Naive thymus-derived CD4-positive, alpha-beta T cell (primary cell): Measurements from ENCODE around the gene MAGI2. TPM values are rescaled to one million over a fixed set of nuclear protein-coding genes. Genes with fewer than 3 reads are reported as not detected.
"Not testable (repeated sequence)": the region's sequence is repeated elsewhere in the genome, so short reads cannot be mapped to it uniquely, and the experiment has no call there.

Experiments used
- ATAC-seq: fragments of 150-1000 bp; cut with Tn5 transposase; 2 replicates; pipeline ENCODE4 v1.10.0; 2021; ENCODE audit warnings: mild to moderate bottlenecking, moderate library complexity
- CTCF ChIA-PET: fragments of 350-600 bp; sonication (Branson Sonifier 250); formaldehyde crosslinking; loops from one replicate; lab custom pipeline; 2021; ENCODE audit warnings: antibody characterized with exemption; lab: Charles Lee
- POLR2A ChIA-PET: fragments of 350-600 bp; sonication (Branson Sonifier 250); formaldehyde crosslinking; loops from one replicate; lab custom pipeline; 2021; ENCODE audit warnings: antibody characterized with exemption, inconsistent platforms; lab: Charles Lee
- DNase-seq, 9 donors: peaks; one replicate each; pipeline versions ENCODE4 v3.0.0 to v3.0.0-alpha.2; 2020 to 2022; ENCODE audit warnings: mixed read lengths in 1 of 9
- H3K27ac ChIP-seq: one replicate; pipeline ENCODE4 v1.7.0; 2013; ENCODE audit warnings: mild to moderate bottlenecking, low read depth, low read length, moderate library complexity
- H3K27me3 ChIP-seq, 2 donors: one replicate each; pipeline ENCODE4 v1.7.0; 2013; ENCODE audit warnings: low read length in 2 of 2, mild to moderate bottlenecking in 2 of 2, moderate library complexity in 2 of 2; ENCODE audit not compliant: control insufficient read depth in 2 of 2, insufficient read depth in 2 of 2
- H3K36me3 ChIP-seq, 3 experiments: 1 replicate in 2 of 3; 2 replicates in 1 of 3; pipeline ENCODE4 v1.7.0; 2013; ENCODE audit warnings: low read length in 3 of 3, mild to moderate bottlenecking in 3 of 3, moderate library complexity in 1 of 3; ENCODE audit not compliant: insufficient read depth in 3 of 3, control insufficient read depth in 2 of 3
- H3K4me1 ChIP-seq, 2 donors: one replicate each; pipeline ENCODE4 v1.7.0; 2013; ENCODE audit warnings: low read length in 2 of 2, mild to moderate bottlenecking in 2 of 2, moderate library complexity in 1 of 2; ENCODE audit not compliant: control insufficient read depth in 2 of 2, insufficient read depth in 2 of 2
- H3K4me3 ChIP-seq: 2 replicates; pipeline ENCODE4 v1.7.0; 2013; ENCODE audit warnings: mild to moderate bottlenecking, low read length
- H3K9me3 ChIP-seq, 3 experiments: 1 replicate in 2 of 3; 2 replicates in 1 of 3; pipeline ENCODE4 v1.7.0; 2013; ENCODE audit warnings: low read length in 3 of 3; ENCODE audit not compliant: control insufficient read depth in 2 of 3
- H3K27ac Mint-ChIP-seq, 9 donors: one replicate each; pipeline ENCODE4 v1.8.0; 2020 to 2022; ENCODE audit warnings: mixed read lengths in 9 of 9, mild to moderate bottlenecking in 8 of 9, moderate library complexity in 5 of 9, inconsistent platforms in 2 of 9
- H3K27me3 Mint-ChIP-seq, 5 donors: one replicate each; pipeline ENCODE4 v1.8.0; 2021 to 2022; ENCODE audit warnings: mixed read lengths in 5 of 5, mild to moderate bottlenecking in 1 of 5
- H3K36me3 Mint-ChIP-seq, 5 donors: one replicate each; pipeline ENCODE4 v1.8.0; 2020 to 2022; ENCODE audit warnings: mixed read lengths in 5 of 5, mild to moderate bottlenecking in 3 of 5, inconsistent platforms in 1 of 5
- H3K4me1 Mint-ChIP-seq, 7 donors: one replicate each; pipeline ENCODE4 v1.8.0; 2020 to 2022; ENCODE audit warnings: mixed read lengths in 7 of 7, mild to moderate bottlenecking in 3 of 7, inconsistent platforms in 1 of 7
- H3K4me3 Mint-ChIP-seq, 10 donors: one replicate each; pipeline ENCODE4 v1.8.0; 2020 to 2022; ENCODE audit warnings: mild to moderate bottlenecking in 10 of 10, mixed read lengths in 10 of 10, moderate library complexity in 6 of 10, inconsistent platforms in 2 of 10
- H3K9me3 Mint-ChIP-seq, 11 donors: one replicate each; pipeline ENCODE4 v1.8.0; 2020 to 2022; ENCODE audit warnings: mixed read lengths in 11 of 11, mild to moderate bottlenecking in 4 of 11, inconsistent platforms in 1 of 11, moderate library complexity in 1 of 11
- intact Hi-C, 2 donors: fragments of 100-400 bp; cut with micrococcal nuclease; formaldehyde crosslinking; loops; one replicate each; pipeline ENCODE4 v1.15.1; 2023
- polyA plus RNA-seq, 2 donors: library from polyadenylated mRNA; unstranded; fragments of 300-500 nt; fragmentation: Illumina TruSeq; gene quantifications; one replicate each; pipeline ENCODE4 v1.2.3, GENCODE V29; 2021
- total RNA-seq, 6 experiments: library from RNA in 5 of 6; stranded (reverse) in 5 of 6; gene quantifications; 1 replicate in 5 of 6; 2 replicates in 1 of 6; pipeline ENCODE4 v1.2.3 and lab custom pipeline; 2021 to 2026

The MAGI2 gene
- total and polyA plus RNA-seq, 7 experiments from 2014 or later, result 0.05 to 0.67 (median 0.15) TPM; not detected in 3

- ChIA-PET CTCF (no interaction called here), POLR2A (no interaction called here)
- no peaks in the 10 kb centered on the region for H3K36me3 ChIP-seq
- H3K27me3 ChIP-seq, result no peaks in the 10 kb centered on the region
- Mint-ChIP-seq H3K27me3 (peaks cover 36 to 55% (median 46%) of the 10 kb centered on the region in 5 donors), H3K36me3 (no peaks in the 10 kb centered on the region), H3K9me3 (peaks cover 0 to 18% (median 2%) of the 10 kb centered on the region in 11 donors), H3K4me1 (peaks cover 0 to 10% (median 8%) of the 10 kb centered on the region in 7 donors), H3K4me3 (peak overlapping the region; percentile 16 to 75 (median 58)), H3K27ac (peak overlapping the region in 1 of 9 donors; percentile 34)
- H3K27ac ChIP-seq, result no peak overlapping the region
- no peak overlapping the region for H3K4me3 ChIP-seq
- no peak for DNase-seq
- no peak for ATAC-seq
- H3K9me3 ChIP-seq, result no peaks in the 10 kb centered on the region
- intact Hi-C loops, result no loop called here
- no peaks in the 10 kb centered on the region for H3K4me1 ChIP-seq
Observed at GRCh38 chr7:79452495-79453265, 787 bp downstream of the MAGI2 start.

DNA sequence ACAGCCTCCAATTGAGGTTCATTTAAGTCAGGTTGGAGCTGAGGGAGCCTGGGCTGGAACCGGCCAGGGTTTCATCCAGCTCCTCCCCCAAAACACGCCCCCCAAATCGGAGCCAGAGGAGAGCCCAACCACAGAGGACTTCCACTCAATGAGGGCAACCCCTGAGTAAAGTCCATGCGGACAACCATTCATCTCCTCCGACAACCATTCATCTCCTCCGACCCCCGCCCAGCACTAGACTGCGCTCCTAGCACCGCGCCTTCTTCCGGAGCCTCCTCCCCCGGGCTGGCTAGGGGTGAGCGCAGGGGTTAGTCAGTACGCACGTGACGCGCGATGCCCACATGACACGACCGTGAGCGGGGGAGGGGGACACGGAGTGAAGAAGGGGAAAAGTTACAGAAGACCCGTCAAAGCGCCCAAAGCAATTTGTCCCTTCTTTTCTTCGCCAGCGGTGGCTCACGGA lies 1.4 kb downstream of the MAGI2 start:
- peak in 2 of 9 donors; percentile 22 to 23 for DNase-seq
- peaks cover 0 to 10% (median 8%) of the 10 kb centered on the region in 7 donors for H3K4me1 Mint-ChIP-seq
- peaks cover 36 to 55% (median 46%) of the 10 kb centered on the region in 5 donors for H3K27me3 Mint-ChIP-seq
- POLR2A ChIA-PET, result no interaction called here
- Histone ChIP-seq H3K4me1 (no peaks in the 10 kb centered on the region), H3K36me3 (no peaks in the 10 kb centered on the region), H3K27me3 (no peaks in the 10 kb centered on the region), H3K27ac (no peak overlapping the region), H3K9me3 (no peaks in the 10 kb centered on the region), H3K4me3 (no peak overlapping the region)
- peak overlapping the region in 4 of 10 donors; percentile 1 to 75 (median 63) for H3K4me3 Mint-ChIP-seq
- CTCF ChIA-PET, result no interaction called here
- intact Hi-C loops, result no loop called here
- H3K36me3 Mint-ChIP-seq, result no peaks in the 10 kb centered on the region
- no peak overlapping the region for H3K27ac Mint-ChIP-seq
- peak; percentile 55 for ATAC-seq
- peaks cover 0 to 18% (median 2%) of the 10 kb centered on the region in 11 donors for H3K9me3 Mint-ChIP-seq

GRCh38 chr7:79451580-79451979 lies 1.9 kb downstream of the MAGI2 start:
- DNase-seq, result no peak
- H3K27me3 Mint-ChIP-seq, result peaks cover 36 to 55% (median 46%) of the 10 kb centered on the region in 5 donors
- no peaks in the 10 kb centered on the region for H3K27me3 ChIP-seq

GRCh38 chr7:79442766-79443165 lies 10.7 kb downstream of the MAGI2 start:
- POLR2A ChIA-PET, H3K27ac Mint-ChIP-seq: not testable (repeated sequence)

More at GRCh38 chr7:79451580-79451979, 1.9 kb downstream of the MAGI2 start:
- no peaks in the 10 kb centered on the region for H3K36me3 Mint-ChIP-seq
- no peak for ATAC-seq
- ChIA-PET CTCF (no interaction called here), POLR2A (no interaction called here)
- H3K9me3 ChIP-seq, result no peaks in the 10 kb centered on the region
- peak overlapping the region in 4 of 10 donors; percentile 1 to 75 (median 54) for H3K4me3 Mint-ChIP-seq
- H3K27ac Mint-ChIP-seq, result no peak overlapping the region
- H3K4me1 Mint-ChIP-seq, result peaks cover 0 to 10% (median 8%) of the 10 kb centered on the region in 7 donors
- intact Hi-C loops, result no loop called here
- no peak overlapping the region for H3K27ac ChIP-seq
- peaks cover 0 to 18% (median 3%) of the 10 kb centered on the region in 11 donors for H3K9me3 Mint-ChIP-seq
- H3K4me3 ChIP-seq, result no peak overlapping the region
- H3K4me1 ChIP-seq, result no peaks in the 10 kb centered on the region
- no peaks in the 10 kb centered on the region for H3K36me3 ChIP-seq

GRCh38 chr7:79436378-79436777 lies 17.1 kb downstream of the MAGI2 start:
- no peaks in the 10 kb centered on the region for H3K36me3 Mint-ChIP-seq
- H3K9me3 Mint-ChIP-seq, result peaks cover 0 to 8% (median 0%) of the 10 kb centered on the region in 11 donors
- no peak for DNase-seq
- Histone ChIP-seq H3K27ac (no peak overlapping the region), H3K4me1 (no peaks in the 10 kb centered on the region), H3K36me3 (no peaks in the 10 kb centered on the region), H3K4me3 (no peak overlapping the region), H3K9me3 (no peaks in the 10 kb centered on the region), H3K27me3 (no peaks in the 10 kb centered on the region)
- H3K27me3 Mint-ChIP-seq, result no peaks in the 10 kb centered on the region
- POLR2A ChIA-PET, result no interaction called here
- H3K4me1 Mint-ChIP-seq, result no peaks in the 10 kb centered on the region
- no peak overlapping the region for H3K27ac Mint-ChIP-seq
- no peak overlapping the region for H3K4me3 Mint-ChIP-seq
- CTCF ChIA-PET, result no interaction called here
- intact Hi-C loops, result loop anchor here in 1 of 2 donors (5.0 kb wide), 1 partner anchor 69 kb away; no protein-coding TSS in a partner anchor
- ATAC-seq, result no peak

More at GRCh38 chr7:79442766-79443165, 10.7 kb downstream of the MAGI2 start:
- H3K36me3 Mint-ChIP-seq, H3K27me3 Mint-ChIP-seq, H3K4me1 Mint-ChIP-seq, H3K9me3 Mint-ChIP-seq, H3K4me3 ChIP-seq, H3K27ac ChIP-seq, H3K4me3 Mint-ChIP-seq, H3K9me3 ChIP-seq, H3K36me3 ChIP-seq, H3K27me3 ChIP-seq, ATAC-seq, DNase-seq, H3K4me1 ChIP-seq, intact Hi-C loops: not testable (repeated sequence)
- CTCF ChIA-PET, result interaction anchor here (0.7 kb wide), 1 partner anchor 99 kb away, joined by 3 read pairs; no protein-coding TSS in a partner anchor

DNA sequence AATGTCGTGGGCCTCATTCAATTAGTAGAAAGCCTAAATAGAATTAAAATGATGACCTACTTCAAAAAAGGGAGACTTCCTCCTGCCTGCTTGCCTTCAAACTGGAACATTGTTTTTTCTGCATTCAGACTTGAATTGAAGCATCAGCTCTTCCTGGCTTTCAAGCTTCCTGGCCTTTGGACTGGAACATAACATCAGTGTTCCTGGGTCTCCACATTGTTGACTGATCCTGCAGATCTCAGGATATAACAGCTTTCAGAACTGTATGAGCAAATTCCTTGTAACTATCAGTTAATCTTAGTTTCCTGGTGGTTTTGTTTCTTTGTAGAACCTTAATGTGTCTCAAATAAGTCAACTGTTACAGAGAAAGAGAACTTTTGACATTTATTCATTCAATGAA lies 18.6 kb downstream of the MAGI2 start:
- no peak overlapping the region for H3K27ac Mint-ChIP-seq
- ATAC-seq (no peak), DNase-seq (no peak)
- no peaks in the 10 kb centered on the region for H3K4me1 Mint-ChIP-seq
- CTCF ChIA-PET, result no interaction called here
- intact Hi-C loops, result loop anchor here in 1 of 2 donors (5.0 kb wide), 1 partner anchor 68 kb away; no protein-coding TSS in a partner anchor
- H3K27me3 ChIP-seq, result no peaks in the 10 kb centered on the region
- H3K4me3 Mint-ChIP-seq, result no peak overlapping the region
- POLR2A ChIA-PET, result no interaction called here
- no peaks in the 10 kb centered on the region for H3K36me3 ChIP-seq
- H3K36me3 Mint-ChIP-seq, result no peaks in the 10 kb centered on the region
- peaks cover 0 to 8% (median 0%) of the 10 kb centered on the region in 11 donors for H3K9me3 Mint-ChIP-seq
- no peaks in the 10 kb centered on the region for H3K9me3 ChIP-seq
- no peak overlapping the region for H3K4me3 ChIP-seq
- no peaks in the 10 kb centered on the region for H3K27me3 Mint-ChIP-seq
- H3K4me1 ChIP-seq, result no peaks in the 10 kb centered on the region
- no peak overlapping the region for H3K27ac ChIP-seq
